GM21367 (cell line): ENCODE measurements around the gene LHFPL6.

ENCODE experiments used
- ATAC-seq: cut with Tn5 transposase; IDR thresholded peaks from one replicate; pipeline ENCODE4 v1.9.1; 2021; ENCODE audit not compliant: unreplicated experiment

The LHFPL6 gene

GRCh38 chr13:39318161-39318560, 284.8 kb downstream of the LHFPL6 start:
- ATAC-seq, result no peak

GRCh38 chr13:39317291-39317690, 285.7 kb downstream of the LHFPL6 start:
- no peak for ATAC-seq

- ATAC-seq, result no peak
Measured at GRCh38 chr13:39315796-39316195, 287.2 kb downstream of the LHFPL6 start.

GRCh38 chr13:39313721-39314120, 289.3 kb downstream of the LHFPL6 start:
- no peak for ATAC-seq

DNA sequence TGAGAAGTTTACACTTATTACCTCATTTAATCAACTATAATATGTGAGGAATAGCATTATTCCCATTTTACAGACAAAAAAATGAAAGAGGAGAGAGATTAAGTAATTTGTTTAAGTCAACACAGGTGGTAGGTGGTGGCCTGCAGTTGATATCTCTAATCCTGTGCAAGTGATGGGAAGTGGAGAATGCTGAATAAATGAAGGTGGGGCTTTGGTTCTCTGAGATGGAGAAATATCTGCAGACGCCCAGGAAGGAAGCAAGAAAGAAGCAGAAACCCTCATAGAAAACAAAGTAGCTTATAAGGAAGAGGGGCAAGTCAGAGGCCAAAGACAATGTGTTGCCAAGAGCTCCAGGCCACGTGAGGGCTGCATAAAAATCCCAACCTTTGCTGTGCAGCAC, 290.4 kb downstream of the LHFPL6 start:
- no peak for ATAC-seq

DNA sequence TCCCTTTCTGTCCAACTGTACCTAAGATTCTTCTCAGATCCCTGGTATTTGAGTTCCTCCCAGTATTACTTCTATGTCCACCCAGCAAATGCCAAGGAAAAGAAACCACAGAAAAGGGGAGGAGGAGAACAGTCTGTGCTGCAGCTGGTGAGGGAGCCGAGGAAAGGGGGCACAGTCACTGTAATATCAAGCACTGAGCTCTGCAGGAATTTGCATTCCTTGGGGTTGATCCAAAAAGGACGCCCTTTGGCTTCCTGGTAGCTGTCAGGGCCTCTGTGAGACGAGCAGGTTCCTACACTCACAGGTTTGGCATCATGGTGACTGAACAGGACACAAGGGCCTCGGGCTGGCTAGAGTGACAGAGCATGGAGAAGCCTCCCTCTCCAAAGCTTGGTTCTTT, 291.4 kb downstream of the LHFPL6 start:
- ATAC-seq, result no peak

DNA sequence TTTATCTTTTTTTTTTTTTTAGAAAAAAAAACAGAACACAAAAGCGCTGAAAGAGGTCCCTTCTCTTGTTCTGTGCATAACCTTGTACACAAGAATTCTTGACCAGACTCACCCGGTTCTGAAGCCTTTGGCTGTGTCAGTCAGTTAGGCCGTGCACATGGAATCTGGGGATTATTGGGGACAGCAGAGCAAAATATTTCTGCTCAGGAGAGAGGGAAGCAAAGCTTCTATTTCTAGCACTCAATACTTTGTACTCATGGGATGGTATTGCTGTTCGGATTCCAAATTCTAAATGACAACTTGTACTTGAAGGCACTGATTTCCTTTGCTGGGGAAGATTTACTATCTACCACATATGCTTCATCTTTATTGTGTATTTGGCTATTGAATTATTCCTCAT, 292.0 kb downstream of the LHFPL6 start:
- ATAC-seq, result no peak

DNA sequence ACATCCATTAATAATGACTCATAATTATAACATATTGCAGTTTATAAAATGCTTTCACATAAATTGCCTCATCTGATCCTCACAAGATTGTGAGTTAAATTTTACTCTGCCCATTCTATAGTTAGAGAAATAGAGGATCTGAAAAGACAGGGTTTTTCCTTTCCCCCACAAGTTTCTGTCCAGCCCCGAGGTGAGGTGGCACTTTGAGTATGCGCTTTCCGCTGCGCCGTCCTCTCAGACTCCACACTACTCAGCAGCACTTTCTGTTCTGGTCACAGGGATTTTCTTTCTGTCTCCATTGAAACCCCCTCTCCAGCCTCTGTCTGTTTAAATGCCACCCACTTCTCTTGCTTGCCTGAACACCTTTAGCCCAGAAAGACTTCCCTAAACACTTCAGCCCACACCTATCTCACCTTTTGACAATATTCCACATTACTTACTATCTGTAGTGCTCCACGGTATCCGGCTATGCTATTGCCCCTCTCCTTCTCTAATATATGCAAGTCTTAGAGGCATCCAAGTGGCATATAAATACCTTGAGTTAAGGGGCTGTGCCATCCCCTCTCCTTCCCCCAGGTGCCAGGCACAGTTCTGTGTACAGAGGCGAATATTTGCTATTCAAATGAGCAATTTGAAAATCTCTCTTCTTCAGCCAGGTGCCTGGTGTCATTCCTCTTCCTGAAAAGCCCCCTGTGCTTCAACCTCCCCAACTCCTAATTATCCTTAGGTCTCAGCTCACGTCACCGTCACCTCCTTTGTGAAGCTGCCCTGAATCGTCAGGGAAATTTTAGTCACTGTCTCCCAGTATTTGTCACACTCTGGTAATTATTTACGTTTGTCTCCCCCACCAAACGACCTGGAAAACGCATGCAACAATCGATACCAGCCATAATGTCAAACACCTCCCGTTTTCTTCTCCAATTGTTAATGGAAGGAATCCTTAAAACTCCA, 296.1 kb downstream of the LHFPL6 start:
- peak; percentile 94 for ATAC-seq

GRCh38 chr13:39302820-39303219, 300.2 kb downstream of the LHFPL6 start:
- ATAC-seq, result no peak

DNA sequence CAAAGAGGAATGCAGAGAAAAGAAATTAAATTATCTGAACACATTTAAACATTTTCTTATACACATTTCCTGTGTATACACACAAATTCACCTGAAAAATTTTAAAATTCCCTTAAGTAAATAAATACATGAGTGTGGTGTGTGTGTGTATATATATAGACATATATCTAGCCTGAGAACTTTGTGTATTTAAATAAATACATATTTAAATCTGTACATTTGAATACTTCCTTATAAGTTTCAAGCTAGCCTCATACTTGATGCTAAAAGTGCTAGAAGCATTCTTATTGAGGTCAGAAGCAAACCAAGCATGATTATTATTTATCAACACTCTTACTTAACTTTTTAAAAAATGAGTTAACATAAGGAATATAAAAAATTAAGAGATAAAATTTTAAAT, 304.0 kb downstream of the LHFPL6 start:
- no peak for ATAC-seq

DNA sequence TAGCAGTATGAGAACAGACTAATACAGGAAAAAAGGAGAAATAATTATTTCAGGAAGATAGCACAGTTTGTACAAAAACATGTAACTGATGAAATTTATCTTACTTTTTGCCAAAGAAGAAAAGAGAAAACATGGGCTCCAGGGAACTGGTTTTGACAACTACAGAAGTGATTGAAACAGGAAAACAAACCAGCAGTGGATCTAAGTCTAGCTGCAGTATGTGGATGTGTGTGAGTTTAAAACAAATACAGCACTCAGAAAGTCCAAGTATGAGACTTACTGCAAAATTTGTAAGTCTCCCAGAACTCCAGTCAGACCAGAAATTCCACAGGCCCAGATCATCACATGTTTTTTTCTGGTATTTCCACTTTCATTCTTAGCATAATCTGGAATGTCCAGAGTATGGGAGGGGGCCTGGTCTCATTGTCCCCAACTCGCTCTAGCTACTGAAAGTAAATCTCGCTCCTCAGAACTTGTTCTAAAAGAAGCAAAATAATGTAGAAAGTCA, 305.3 kb downstream of the LHFPL6 start:
- ATAC-seq, result no peak

DNA sequence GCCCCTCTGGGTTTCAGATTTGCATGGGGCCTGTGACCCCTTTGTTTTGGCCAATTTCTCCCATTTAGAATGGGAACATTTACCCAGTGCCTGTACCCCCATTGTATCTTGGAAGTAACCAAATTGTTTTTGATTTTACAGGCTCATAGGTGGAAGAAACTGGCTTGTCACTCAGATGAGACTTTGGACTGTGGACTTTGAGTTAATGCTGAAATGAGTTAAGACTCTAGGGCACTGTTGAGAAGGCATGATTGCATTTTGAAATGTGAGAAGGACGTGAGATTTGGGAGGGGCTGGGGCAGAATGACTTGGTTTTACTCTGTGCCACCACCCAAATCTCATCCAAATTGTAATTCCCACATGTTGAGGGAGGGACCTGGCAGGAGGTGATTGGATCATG, 306.0 kb downstream of the LHFPL6 start:
- no peak for ATAC-seq

DNA sequence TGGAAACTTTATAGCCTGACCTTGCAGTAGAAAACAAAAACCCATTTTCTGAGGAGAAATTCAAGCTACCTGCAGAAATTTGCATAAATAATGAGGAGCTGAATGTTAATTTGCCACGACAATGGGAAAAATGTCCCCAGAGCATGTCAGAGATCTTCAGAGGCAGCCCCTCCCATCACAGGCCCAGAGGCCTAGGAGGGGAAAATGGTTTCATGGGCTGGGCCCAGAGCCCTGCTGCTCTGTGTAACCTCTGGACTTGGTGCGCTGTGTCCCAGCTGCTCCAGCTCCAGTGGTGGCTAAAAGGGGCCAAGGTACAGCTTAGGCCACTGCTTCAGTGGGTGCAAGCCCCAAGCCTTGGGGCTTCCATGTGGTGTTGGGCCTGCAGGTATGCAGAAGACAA, 306.8 kb downstream of the LHFPL6 start:
- no peak for ATAC-seq
